Lung (tissue), 12 donors: ENCODE data around the gene NFASC. TPM values are rescaled to one million over a fixed set of nuclear protein-coding genes. Genes with fewer than 3 reads are reported as not detected.

ENCODE experiments used
- ATAC-seq: fragments of 200-7000 bp; cut with Tn5 transposase; one replicate; pipeline ENCODE4 v1.9.1; 2020; ENCODE audit warnings: moderate number of reproducible peaks; ENCODE audit not compliant: insufficient read depth, low FRiP score
- DNase-seq, 3 donors: peaks; one replicate each; pipeline ENCODE4 v3.0.0-alpha.2; 2013 to 2017
- H3K27ac ChIP-seq, 2 donors: one replicate each; pipeline ENCODE4 v1.5.1; 2013; ENCODE audit warnings: mild to moderate bottlenecking in 2 of 2, moderate library complexity in 2 of 2, control low read depth in 1 of 2, inconsistent platforms in 1 of 2, low read depth in 1 of 2, low read length in 1 of 2
- H3K27me3 ChIP-seq, 3 donors: one replicate each; pipeline ENCODE4 v1.5.1; 2013; ENCODE audit warnings: low read length in 2 of 3; ENCODE audit not compliant: control insufficient read depth in 3 of 3, insufficient read depth in 3 of 3
- H3K36me3 ChIP-seq, 4 donors: one replicate each; pipeline ENCODE4 v1.5.1; 2013; ENCODE audit warnings: low read length in 4 of 4, mild to moderate bottlenecking in 1 of 4, moderate library complexity in 1 of 4; ENCODE audit not compliant: control insufficient read depth in 4 of 4, insufficient read depth in 4 of 4
- H3K4me1 ChIP-seq, 5 donors: one replicate each; pipeline ENCODE4 v1.5.1; 2013; ENCODE audit warnings: low read length in 5 of 5, mild to moderate bottlenecking in 2 of 5, moderate library complexity in 1 of 5; ENCODE audit not compliant: control insufficient read depth in 5 of 5, insufficient read depth in 5 of 5
- H3K4me3 ChIP-seq: one replicate; pipeline ENCODE4 v1.5.1; 2013; ENCODE audit warnings: mild to moderate bottlenecking, control low read depth, moderate library complexity
- H3K9ac ChIP-seq, 2 donors: one replicate each; pipeline ENCODE4 v1.5.1; 2013; ENCODE audit warnings: low read length in 2 of 2, control low read depth in 1 of 2; ENCODE audit not compliant: insufficient read depth in 1 of 2
- H3K9me3 ChIP-seq, 4 donors: one replicate each; pipeline ENCODE4 v1.5.1; 2013; ENCODE audit warnings: low read length in 3 of 4, mild to moderate bottlenecking in 1 of 4, moderate library complexity in 1 of 4; ENCODE audit not compliant: control insufficient read depth in 4 of 4, insufficient read depth in 3 of 4
- WGBS, 2 donors: extraction: QIAGEN DNeasy Blood & Tissue Kit; methylation state at CpG; one replicate each; pipeline ENCODE4 v1.1.7; 2013; 5-methylcytosine and 5-hydroxymethylcytosine counted together
- polyA plus RNA-seq, 2 donors: library from polyadenylated mRNA; stranded (reverse); fragments of 200-250 nt; gene quantifications; one replicate each; pipeline ENCODE4 v1.2.1, GENCODE V29; 2013
- total RNA-seq, 2 donors: library from RNA; depleted of rRNA in 1 of 2; stranded (reverse); fragments of >200 nt in 1 of 2; gene quantifications; one replicate each; pipeline ENCODE4 v1.2.1, GENCODE V29; 2014 to 2021
- TF ChIP-seq, protein P1 (sequence below): IDR thresholded peaks from 2 replicates; pipeline ENCODE4 v1.5.1; 2012; ENCODE audit warnings: mild to moderate bottlenecking; ENCODE audit errors: control extremely low read depth, extremely low read depth
- donor health status: control.
- donor health status: control.
- donor health status: Bipolar disorder and iron deficiency.
- donor health status: healthy.
- donor health status: DM: yes; HTN: yes; CAD: no.

The NFASC gene
- total and polyA plus RNA-seq, 4 donors, result 1.8 to 11.2 (median 3.8) TPM

DNA sequence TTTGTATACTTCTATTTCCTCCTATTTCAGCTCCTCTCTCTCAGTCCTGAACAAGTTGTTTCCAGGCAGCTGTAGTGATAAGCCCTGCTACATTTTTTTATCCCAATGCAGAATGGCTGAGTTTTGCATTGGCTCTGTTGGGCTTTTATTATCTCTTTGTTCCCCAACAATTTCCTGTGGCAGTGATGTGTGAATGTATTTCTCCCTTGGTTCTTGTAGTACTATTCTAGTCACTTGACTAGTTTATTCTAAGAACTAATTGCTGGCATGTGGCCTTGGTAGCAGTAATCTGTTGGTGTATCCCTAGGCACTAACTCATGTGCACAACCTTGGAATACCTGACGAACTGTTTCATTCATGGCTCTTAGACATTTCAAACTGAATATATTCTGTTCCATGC is 60.7 kb downstream of the NFASC start:
- Histone ChIP-seq H3K9me3 (no peaks in the 10 kb centered on the region), H3K4me3 (no peak overlapping the region), H3K9ac (no peak overlapping the region), H3K4me1 (no peaks in the 10 kb centered on the region), H3K27ac (no peak overlapping the region), H3K36me3 (no peaks in the 10 kb centered on the region), H3K27me3 (peaks cover 0 to 5% (median 4%) of the 10 kb centered on the region in 3 donors)
- WGBS, 2 donors, result 81 to 83% methylated on average over 1 of the region's 1 CpG
- TF ChIP-seq, protein P1, sequence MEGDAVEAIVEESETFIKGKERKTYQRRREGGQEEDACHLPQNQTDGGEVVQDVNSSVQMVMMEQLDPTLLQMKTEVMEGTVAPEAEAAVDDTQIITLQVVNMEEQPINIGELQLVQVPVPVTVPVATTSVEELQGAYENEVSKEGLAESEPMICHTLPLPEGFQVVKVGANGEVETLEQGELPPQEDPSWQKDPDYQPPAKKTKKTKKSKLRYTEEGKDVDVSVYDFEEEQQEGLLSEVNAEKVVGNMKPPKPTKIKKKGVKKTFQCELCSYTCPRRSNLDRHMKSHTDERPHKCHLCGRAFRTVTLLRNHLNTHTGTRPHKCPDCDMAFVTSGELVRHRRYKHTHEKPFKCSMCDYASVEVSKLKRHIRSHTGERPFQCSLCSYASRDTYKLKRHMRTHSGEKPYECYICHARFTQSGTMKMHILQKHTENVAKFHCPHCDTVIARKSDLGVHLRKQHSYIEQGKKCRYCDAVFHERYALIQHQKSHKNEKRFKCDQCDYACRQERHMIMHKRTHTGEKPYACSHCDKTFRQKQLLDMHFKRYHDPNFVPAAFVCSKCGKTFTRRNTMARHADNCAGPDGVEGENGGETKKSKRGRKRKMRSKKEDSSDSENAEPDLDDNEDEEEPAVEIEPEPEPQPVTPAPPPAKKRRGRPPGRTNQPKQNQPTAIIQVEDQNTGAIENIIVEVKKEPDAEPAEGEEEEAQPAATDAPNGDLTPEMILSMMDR, result no peak
- DNase-seq (no peak), ATAC-seq (no peak)

DNA sequence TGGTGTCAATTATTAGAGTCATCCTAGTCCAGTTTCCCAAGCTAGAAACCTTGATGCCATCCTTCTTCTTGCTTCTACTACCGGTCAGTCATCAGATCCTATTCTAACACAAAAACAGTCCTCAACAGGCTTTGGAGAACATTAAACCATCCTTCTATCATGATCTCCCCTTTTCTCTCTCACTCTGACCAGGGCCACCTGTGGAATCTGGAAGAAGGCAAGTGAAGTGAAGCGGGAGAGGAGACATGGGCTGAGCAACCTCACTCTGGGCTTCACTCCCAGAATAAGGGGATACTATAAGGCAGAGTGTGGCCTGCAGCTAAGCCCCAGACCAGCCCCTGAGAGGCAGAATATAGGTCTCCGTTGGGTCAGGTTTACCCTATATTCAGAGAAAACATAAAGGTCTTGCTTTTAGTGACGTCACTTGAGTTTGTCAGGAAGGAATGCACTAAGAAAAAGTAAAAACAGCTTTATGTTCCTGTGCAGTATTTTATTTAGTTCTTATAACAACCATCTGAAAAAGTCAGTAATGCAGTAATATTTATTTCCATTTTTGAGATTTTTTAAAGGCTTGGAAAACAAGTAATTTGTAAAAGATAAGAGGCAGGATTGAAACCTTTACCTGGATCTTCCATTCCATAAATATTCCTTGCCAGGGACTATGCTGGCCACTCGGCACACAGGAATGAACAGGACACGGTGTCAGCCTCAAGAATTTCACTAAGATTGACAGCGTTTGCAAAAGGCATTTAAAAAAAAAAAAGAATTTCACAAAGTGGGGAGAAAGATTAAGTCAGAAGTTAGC is 61.3 kb downstream of the NFASC start:
- DNase-seq (no peak), ATAC-seq (no peak)
- 82 to 91% methylated on average over 7 of the region's 7 CpGs for WGBS, 2 donors
- H3K4me1 ChIP-seq, result no peaks in the 10 kb centered on the region
- no peak overlapping the region for H3K9ac ChIP-seq
- H3K27ac ChIP-seq, result no peak overlapping the region
- H3K9me3 ChIP-seq, result no peaks in the 10 kb centered on the region
- H3K27me3 ChIP-seq, result peaks cover 0 to 5% (median 4%) of the 10 kb centered on the region in 3 donors
- TF ChIP-seq, protein P1, result no peak
- no peaks in the 10 kb centered on the region for H3K36me3 ChIP-seq
- no peak overlapping the region for H3K4me3 ChIP-seq

DNA sequence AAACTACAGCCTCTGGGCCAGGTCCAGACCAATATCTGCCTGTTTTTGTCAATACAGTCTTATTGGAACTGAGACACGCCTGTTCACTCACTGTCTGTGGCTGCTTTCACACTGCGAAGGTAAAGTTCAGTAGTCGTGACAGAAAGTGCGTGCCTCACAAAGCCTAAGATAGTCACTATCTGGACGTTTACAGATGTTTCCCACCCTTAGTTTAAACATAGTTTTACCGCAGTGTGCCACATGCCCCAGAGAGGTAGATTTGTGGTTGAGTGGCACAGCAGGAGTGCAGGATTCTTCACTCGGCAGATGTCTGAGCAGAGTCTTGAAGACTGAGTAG is 61.9 kb downstream of the NFASC start:
- Histone ChIP-seq H3K27ac (no peak overlapping the region), H3K4me1 (no peaks in the 10 kb centered on the region), H3K9ac (no peak overlapping the region), H3K4me3 (no peak overlapping the region), H3K9me3 (no peaks in the 10 kb centered on the region), H3K27me3 (peaks cover 0 to 5% (median 4%) of the 10 kb centered on the region in 3 donors), H3K36me3 (no peaks in the 10 kb centered on the region)
- TF ChIP-seq, protein P1, result no peak
- ATAC-seq (no peak), DNase-seq (no peak)
- WGBS, 2 donors, result 71 to 83% methylated on average over 7 of the region's 7 CpGs
